HEK293T (cell line): Measurements from ENCODE around the gene ANKEF1.

Source experiments
- CTCF ChIA-PET: fragments of 350-600 bp; formaldehyde crosslinking; extraction: SDS; loops from one replicate; lab custom pipeline; 2021; ENCODE audit warnings: antibody characterized with exemption, inconsistent platforms; lab: Yijun Ruan, JAX
- POLR2A ChIA-PET: fragments of 350-600 bp; formaldehyde crosslinking; extraction: SDS; loops from one replicate; lab custom pipeline; 2020; ENCODE audit warnings: antibody characterized with exemption, inconsistent platforms; lab: Yijun Ruan, JAX
- DNase-seq: peaks from one replicate; pipeline ENCODE4 v3.0.0; 2012; ENCODE audit warnings: mixed read lengths; ENCODE audit errors: extremely low spot score
- ARNT ChIP-seq: fragments of 450-650 bp; IDR thresholded peaks from 2 replicates; pipeline ENCODE4 v1.6.1; 2017; ENCODE audit warnings: mild to moderate bottlenecking
- BHLHE40 ChIP-seq: fragments of 450-650 bp; IDR thresholded peaks from 2 replicates; pipeline ENCODE4 v1.6.1; 2016; ENCODE audit warnings: mild to moderate bottlenecking, moderate library complexity, borderline replicate concordance
- CTBP1 ChIP-seq: fragments of 450-650 bp; IDR thresholded peaks from 2 replicates; pipeline ENCODE4 v1.6.1; 2016; ENCODE audit warnings: borderline replicate concordance
- ELF4 ChIP-seq: fragments of 450-650 bp; IDR thresholded peaks from 2 replicates; pipeline ENCODE4 v1.6.1; 2017; ENCODE audit warnings: antibody characterized with exemption
- FOXA1 ChIP-seq: fragments of 450-650 bp; IDR thresholded peaks from 2 replicates; pipeline ENCODE4 v1.6.1; 2016; ENCODE audit warnings: mild to moderate bottlenecking
- FOXK2 ChIP-seq: fragments of 450-650 bp; IDR thresholded peaks from 2 replicates; pipeline ENCODE4 v1.6.1; 2016; ENCODE audit warnings: mild to moderate bottlenecking
- FOXM1 ChIP-seq: fragments of 450-650 bp; IDR thresholded peaks from 2 replicates; pipeline ENCODE4 v1.6.1; 2017; ENCODE audit warnings: mild to moderate bottlenecking, borderline replicate concordance
- HDGF ChIP-seq: fragments of 450-650 bp; IDR thresholded peaks from 2 replicates; pipeline ENCODE4 v1.6.1; 2017; ENCODE audit warnings: antibody characterized with exemption, borderline replicate concordance
- L3MBTL2 ChIP-seq: fragments of 450-650 bp; conservative IDR thresholded peaks from 2 replicates; pipeline ENCODE4 v1.6.1; 2016; ENCODE audit warnings: mild to moderate bottlenecking
- LEF1 ChIP-seq: fragments of 450-650 bp; IDR thresholded peaks from 2 replicates; pipeline ENCODE4 v1.6.1; 2017; ENCODE audit warnings: mild to moderate bottlenecking, borderline replicate concordance
- NFRKB ChIP-seq: fragments of 450-650 bp; IDR thresholded peaks from 2 replicates; pipeline ENCODE4 v1.6.1; 2016; ENCODE audit warnings: mild to moderate bottlenecking, moderate library complexity
- PKNOX1 ChIP-seq: fragments of 450-650 bp; IDR thresholded peaks from 2 replicates; pipeline ENCODE4 v1.6.1; 2016
- SP1 ChIP-seq: fragments of 450-650 bp; IDR thresholded peaks from 2 replicates; pipeline ENCODE4 v1.6.1; 2017
- SUZ12 ChIP-seq: fragments of 450-650 bp; IDR thresholded peaks from 2 replicates; pipeline ENCODE4 v1.6.1; 2016; ENCODE audit warnings: mild to moderate bottlenecking
- TARDBP ChIP-seq: fragments of 450-650 bp; IDR thresholded peaks from 2 replicates; pipeline ENCODE4 v1.6.1; 2016
- ZNF384 ChIP-seq: fragments of 450-650 bp; IDR thresholded peaks from 2 replicates; pipeline ENCODE4 v1.6.1; 2016

ANKEF1 gene

DNA sequence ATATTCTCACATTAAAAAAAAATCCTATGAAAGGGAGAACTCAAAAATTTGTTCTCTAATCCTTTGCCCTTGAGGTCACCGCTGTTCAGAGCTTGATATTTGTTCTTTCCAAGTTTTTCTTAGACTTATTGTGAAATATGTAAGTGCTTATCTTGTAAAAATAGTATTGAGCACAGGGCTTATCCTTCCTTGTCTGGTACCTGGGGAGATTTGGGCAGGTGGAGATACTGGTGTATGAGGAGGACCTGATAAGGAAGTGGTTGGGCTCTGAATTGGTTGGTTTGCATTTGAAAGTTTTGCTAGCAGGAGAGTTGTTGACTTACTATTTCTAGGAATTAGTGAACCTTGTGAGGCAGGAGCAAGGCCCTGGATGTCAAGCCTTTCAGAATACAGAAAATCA is 28.9 kb upstream of the ANKEF1 start:
- POLR2A ChIA-PET: no interaction called here
- CTCF ChIA-PET: no interaction called here

DNA sequence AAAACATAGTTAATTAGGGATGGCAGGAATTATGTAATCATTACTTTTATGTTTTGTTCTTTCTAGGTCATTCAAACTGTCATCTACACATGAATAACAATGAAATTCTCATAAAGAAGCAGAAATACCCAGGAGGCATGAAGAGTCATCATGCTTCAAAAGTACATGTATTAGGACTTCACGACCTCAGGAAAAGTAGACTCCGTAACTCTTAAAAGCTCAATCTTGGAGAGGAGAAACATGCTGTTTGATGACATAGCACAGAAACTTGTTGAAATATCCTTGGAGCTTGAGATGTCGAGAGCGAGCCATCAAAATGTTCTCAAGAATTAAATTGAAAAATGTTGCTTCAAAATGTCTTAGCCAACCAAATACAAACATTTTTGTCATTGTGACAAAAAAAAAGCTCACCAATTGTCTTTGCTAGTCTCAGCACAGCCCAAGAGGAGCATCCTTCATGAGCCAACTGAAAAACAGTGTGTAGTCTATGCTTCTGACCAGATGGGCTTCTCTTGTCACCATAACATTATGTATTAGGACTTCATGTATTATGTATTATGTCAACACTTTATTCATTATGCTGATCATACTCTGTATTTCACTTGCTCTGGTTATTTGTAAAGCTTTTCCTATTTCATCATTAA is 28.2 kb upstream of the ANKEF1 start:
- DNase-seq: no peak
- CTCF ChIA-PET: no interaction called here
- TF ChIP-seq PKNOX1 (peak; percentile 23; the same call in 1 of the 2 replicates), SP1 (no peak), LEF1 (no peak)
- POLR2A ChIA-PET: no interaction called here

More for the DNA sequence above, 28.9 kb upstream of the ANKEF1 start:
- DNase-seq: no peak
- TF ChIP-seq HDGF (no peak), FOXM1 (no peak), LEF1 (no peak), BHLHE40 (no peak), FOXK2 (no peak), ZNF384 (no peak), PKNOX1 (no peak), NFRKB (no peak), L3MBTL2 (no peak), CTBP1 (no peak), SP1 (no peak), SUZ12 (no peak), TARDBP (no peak), ELF4 (no peak), ARNT (no peak), FOXA1 (no peak)

DNA sequence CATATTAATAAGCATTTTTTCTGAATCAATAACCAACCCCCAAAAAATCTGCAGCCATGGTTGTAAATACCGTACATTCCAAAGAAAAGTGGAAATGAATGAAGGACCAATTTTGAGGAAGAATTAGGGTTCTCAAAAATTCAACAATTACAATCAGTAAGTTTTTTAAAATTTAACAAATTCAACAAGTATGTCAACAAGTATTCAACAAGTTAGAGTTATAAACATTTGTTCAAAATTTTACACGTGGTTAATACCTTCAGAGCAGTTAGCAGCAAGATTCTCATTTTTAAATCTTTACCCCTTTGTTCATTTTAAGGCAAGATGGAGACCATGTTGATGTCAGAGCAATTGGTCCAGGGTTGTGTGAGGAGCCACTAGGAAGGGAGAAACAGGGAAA is 27.6 kb upstream of the ANKEF1 start:
- TF ChIP-seq SP1 (no peak), ELF4 (no peak), FOXA1 (no peak), HDGF (no peak), BHLHE40 (no peak), ARNT (no peak), L3MBTL2 (no peak), CTBP1 (no peak), LEF1 (no peak), FOXM1 (no peak), ZNF384 (no peak), NFRKB (no peak), FOXK2 (no peak), SUZ12 (no peak), TARDBP (no peak), PKNOX1 (no peak)
- POLR2A ChIA-PET: no interaction called here
- no peak for DNase-seq
- CTCF ChIA-PET: interaction anchor here (0.6 kb wide), 1 partner anchor 198 kb away, joined by 4 read pairs; no protein-coding TSS in a partner anchor

DNA sequence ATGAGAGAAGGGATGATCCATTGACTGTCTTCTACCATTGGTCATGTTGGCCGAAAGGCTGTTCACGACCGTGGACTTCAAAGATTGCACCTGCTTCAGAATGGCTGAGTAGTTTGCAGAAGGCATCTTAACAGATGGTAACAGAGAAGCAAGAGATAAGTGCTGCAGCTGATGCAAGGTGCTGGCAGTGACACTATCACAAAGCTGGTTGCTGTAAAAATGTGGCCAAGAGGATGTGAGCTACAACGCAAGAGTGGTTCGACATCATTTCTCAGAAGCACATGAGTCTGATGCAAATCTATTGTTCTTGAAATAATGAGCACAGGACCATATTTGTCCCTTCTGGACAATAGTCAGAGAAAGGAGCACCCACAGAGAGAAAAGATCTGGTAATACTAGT is 27.0 kb upstream of the ANKEF1 start:
- no peak for DNase-seq
- ChIA-PET POLR2A (no interaction called here), CTCF (interaction anchor here (0.6 kb wide), 1 partner anchor 199 kb away, joined by 4 read pairs; no protein-coding TSS in a partner anchor)
- no peak for TF ChIP-seq SUZ12
- TF ChIP-seq SP1: no peak
- no peak for TF ChIP-seq TARDBP
- TF ChIP-seq LEF1: no peak

GRCh38 chr20:10012464-10012863 is 22.3 kb upstream of the ANKEF1 start:
- TF ChIP-seq PKNOX1 (no peak), ELF4 (no peak), SUZ12 (no peak), CTBP1 (no peak)
- DNase-seq: no peak
- ChIA-PET CTCF (no interaction called here), POLR2A (no interaction called here)

DNA sequence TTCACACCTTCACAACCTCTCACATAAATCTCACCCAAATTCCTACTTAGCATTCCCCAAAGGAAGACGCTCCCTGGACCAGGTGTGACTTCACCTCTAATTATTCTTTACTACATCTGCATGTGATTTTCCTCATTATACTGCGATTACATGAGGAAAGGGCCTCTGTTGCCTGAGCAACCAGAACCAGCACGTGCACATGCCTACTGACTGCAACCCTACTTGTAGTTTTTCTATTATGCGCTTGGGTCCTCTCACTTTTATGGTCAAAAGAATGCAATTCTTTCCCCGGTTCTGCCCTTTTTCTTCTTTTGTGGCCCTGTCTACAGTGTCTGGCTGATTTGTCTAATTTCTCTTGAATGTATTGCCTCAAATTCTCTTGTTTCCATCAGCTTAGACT is 20.4 kb upstream of the ANKEF1 start:
- POLR2A ChIA-PET: no interaction called here
- CTCF ChIA-PET: no interaction called here
- no peak for TF ChIP-seq PKNOX1
- TF ChIP-seq ARNT: no peak
- TF ChIP-seq L3MBTL2: no peak
- TF ChIP-seq NFRKB: no peak
- no peak for TF ChIP-seq LEF1
- no peak for TF ChIP-seq SUZ12
- no peak for TF ChIP-seq SP1
- no peak for TF ChIP-seq ELF4
- no peak for TF ChIP-seq TARDBP
- TF ChIP-seq FOXK2: no peak
- no peak for TF ChIP-seq CTBP1
- no peak for TF ChIP-seq HDGF
- no peak for TF ChIP-seq BHLHE40
- TF ChIP-seq FOXM1: no peak
- TF ChIP-seq ZNF384: no peak
- no peak for TF ChIP-seq FOXA1
- no peak for DNase-seq
